OCI-LY1 (cell line): Measurements from ENCODE around the gene DOCK10.

Source experiments
- H2AFZ ChIP-seq: fragments of 200-600 bp; sonication (generic), shearing (Covaris generic); 2 replicates; pipeline ENCODE4 v1.6.0; 2014; ENCODE audit warnings: antibody characterized with exemption, mild to moderate bottlenecking, low read length
- H3F3A ChIP-seq: fragments of 200-600 bp; sonication (generic), shearing (Covaris generic); 2 replicates; pipeline ENCODE4 v1.6.0; 2014; ENCODE audit warnings: mild to moderate bottlenecking, antibody characterized with exemption, low read length, moderate library complexity; ENCODE audit not compliant: insufficient read depth
- H3K27ac ChIP-seq: fragments of 200-600 bp; sonication (generic); 2 replicates; pipeline ENCODE4 v1.5.1; 2014; ENCODE audit warnings: low read length, mixed run types, mild to moderate bottlenecking, low read depth; ENCODE audit not compliant: poor library complexity, severe bottlenecking
- H3K27me3 ChIP-seq: fragments of 200-600 bp; sonication (generic); 2 replicates; pipeline ENCODE4 v1.6.0; 2014; ENCODE audit warnings: antibody characterized with exemption, mild to moderate bottlenecking, low read length, moderate library complexity; ENCODE audit not compliant: insufficient read depth
- H3K36me3 ChIP-seq: fragments of 200-600 bp; sonication (generic); 2 replicates; pipeline ENCODE4 v1.6.1; 2014; ENCODE audit warnings: mild to moderate bottlenecking, antibody characterized with exemption, low read length, moderate library complexity, mixed read lengths; ENCODE audit not compliant: insufficient read depth
- H3K4me1 ChIP-seq: fragments of 200-600 bp; sonication (generic); 2 replicates; pipeline ENCODE4 v1.5.1; 2014; ENCODE audit warnings: mild to moderate bottlenecking, low read length, moderate library complexity; ENCODE audit not compliant: insufficient read depth, severe bottlenecking
- H3K4me2 ChIP-seq: fragments of 200-600 bp; sonication (generic), shearing (Covaris generic); 2 replicates; pipeline ENCODE4 v1.6.1; 2014; ENCODE audit warnings: low read length
- H3K4me3 ChIP-seq: fragments of 200-600 bp; sonication (generic); 2 replicates; pipeline ENCODE4 v1.5.1; 2014; ENCODE audit warnings: low read length, low read depth, mild to moderate bottlenecking, mixed read lengths; ENCODE audit not compliant: poor library complexity, severe bottlenecking
- H3K79me2 ChIP-seq: fragments of 200-600 bp; shearing (Covaris generic); 2 replicates; pipeline ENCODE4 v1.6.1; 2016; ENCODE audit warnings: mixed run types, low read length, mixed read lengths; ENCODE audit not compliant: insufficient read depth
- H3K9ac ChIP-seq: fragments of 200-600 bp; sonication (generic), shearing (Covaris generic); 2 replicates; pipeline ENCODE4 v1.6.1; 2014; ENCODE audit warnings: mild to moderate bottlenecking, low read length, mixed read lengths
- H3K9me2 ChIP-seq: fragments of 200-600 bp; sonication (generic), shearing (Covaris generic); 2 replicates; pipeline ENCODE4 v1.6.1; 2014; ENCODE audit warnings: low read depth, mild to moderate bottlenecking, low read length, mixed read lengths
- H3K9me3 ChIP-seq: fragments of 200-600 bp; shearing (Covaris generic); 2 replicates; pipeline ENCODE4 v1.6.1; 2014; ENCODE audit warnings: low read length, mixed read lengths
- H4K20me1 ChIP-seq: fragments of 200-600 bp; sonication (generic), shearing (Covaris generic); 2 replicates; pipeline ENCODE4 v1.6.0; 2016; ENCODE audit warnings: mild to moderate bottlenecking, low read length; ENCODE audit not compliant: insufficient read depth
- CTCF ChIP-seq: fragments of 200-600 bp; sonication (generic), shearing (Covaris generic); IDR thresholded peaks from 2 replicates; pipeline ENCODE4 v1.5.1; 2017; ENCODE audit warnings: mild to moderate bottlenecking, antibody characterized with exemption, low read length, moderate library complexity, mixed read lengths
- EZH2 ChIP-seq: fragments of 200-600 bp; sonication (generic), shearing (Covaris generic); IDR thresholded peaks from 2 replicates; pipeline ENCODE4 v1.8.0; 2017; ENCODE audit warnings: borderline replicate concordance, mixed run types, mild to moderate bottlenecking, antibody characterized with exemption, low read length, moderate library complexity, mixed read lengths

The DOCK10 gene

DNA sequence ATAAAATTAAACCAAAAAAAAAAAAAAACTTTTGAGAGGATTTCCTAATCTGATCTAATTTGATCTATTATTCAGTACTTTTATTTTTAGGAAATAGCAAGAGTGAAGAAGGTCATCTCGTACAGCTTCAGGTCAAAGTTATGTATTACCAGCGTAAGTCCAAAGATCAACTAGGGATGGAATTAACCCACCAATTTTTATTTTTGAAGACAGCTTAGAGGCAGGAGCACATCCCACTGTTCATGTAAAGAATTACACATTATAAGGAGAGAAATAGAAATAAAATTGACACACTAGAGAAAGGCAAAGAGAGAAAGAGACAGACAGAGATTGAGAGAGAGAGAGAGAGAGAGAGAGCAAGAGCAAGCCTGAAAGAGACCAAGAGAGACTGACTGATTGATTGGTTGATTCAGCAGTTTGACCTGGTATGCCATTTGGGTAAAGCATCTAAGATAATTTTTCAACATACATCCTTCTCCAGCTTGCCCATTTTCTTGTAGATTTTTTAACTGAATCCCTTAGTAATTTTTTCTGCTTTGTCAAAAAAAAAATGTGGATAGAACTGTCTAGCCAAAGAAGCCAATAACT is 25.1 kb downstream of the DOCK10 start:
- Histone ChIP-seq H3K36me3 (no peaks in the 10 kb centered on the region), H3K4me2 (no peak overlapping the region), H3K4me3 (no peak overlapping the region), H3F3A (no peaks in the 10 kb centered on the region), H3K27ac (no peak overlapping the region), H2AFZ (no peak overlapping the region), H3K79me2 (no peaks in the 10 kb centered on the region), H3K4me1 (no peaks in the 10 kb centered on the region), H3K27me3 (no peaks in the 10 kb centered on the region; the same call in 1 of the 2 replicates), H3K9ac (no peak overlapping the region), H3K9me2 (no peaks in the 10 kb centered on the region), H4K20me1 (no peaks in the 10 kb centered on the region), H3K9me3 (no peaks in the 10 kb centered on the region)
- TF ChIP-seq EZH2 (no peak), CTCF (no peak)

DNA sequence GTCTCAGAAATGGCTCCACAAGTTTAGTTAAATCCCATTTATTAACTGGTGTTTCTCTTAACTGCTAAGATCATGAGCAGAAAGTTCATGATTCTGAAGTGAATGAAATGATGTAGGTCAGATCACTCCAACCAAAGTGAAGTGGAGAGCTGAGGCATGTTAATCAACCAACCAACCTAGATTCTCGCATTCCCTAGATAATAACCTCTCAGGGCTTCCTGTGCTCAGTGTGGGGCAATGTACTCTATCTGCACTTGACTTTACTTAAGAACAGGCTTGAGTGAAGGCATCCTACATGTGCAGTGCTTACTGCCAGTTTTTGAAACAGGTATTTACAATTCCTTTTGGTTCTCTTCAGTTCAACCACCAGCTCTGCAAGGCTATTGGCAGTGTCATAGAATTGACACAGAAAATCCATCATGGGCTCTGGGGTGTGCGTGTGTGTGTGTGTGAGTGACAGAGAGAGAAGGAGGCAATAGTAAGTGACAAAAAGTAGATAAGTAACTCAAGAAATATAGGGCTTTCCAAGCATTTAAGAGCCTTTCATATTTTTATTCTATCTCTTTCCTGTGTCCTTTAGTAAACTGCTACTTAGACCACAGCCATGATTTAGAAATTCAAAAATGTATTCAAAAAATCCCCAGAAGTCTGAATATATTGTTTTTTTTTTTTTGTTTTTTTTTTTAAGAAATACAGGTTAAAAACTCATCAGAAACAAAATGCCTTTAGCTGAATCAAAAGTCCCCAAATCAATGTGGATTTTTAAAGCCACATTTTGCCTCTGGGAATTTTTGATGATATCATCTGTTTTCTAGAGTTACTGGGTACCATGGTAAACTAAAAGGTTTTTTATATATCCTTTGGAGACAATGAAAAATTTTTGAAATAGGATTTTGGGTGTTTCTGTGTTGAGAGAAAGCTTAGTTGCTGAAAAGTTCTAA is 28.6 kb downstream of the DOCK10 start:
- TF ChIP-seq CTCF (no peak), EZH2 (no peak)
- H3F3A ChIP-seq = no peaks in the 10 kb centered on the region
- no peak overlapping the region for H3K27ac ChIP-seq
- no peak overlapping the region for H3K9ac ChIP-seq
- H4K20me1 ChIP-seq = no peaks in the 10 kb centered on the region
- H3K4me1 ChIP-seq = peaks cover 2% of the 10 kb centered on the region
- no peaks in the 10 kb centered on the region for H3K36me3 ChIP-seq
- no peaks in the 10 kb centered on the region for H3K27me3 ChIP-seq
- no peak overlapping the region for H2AFZ ChIP-seq
- H3K9me2 ChIP-seq = no peaks in the 10 kb centered on the region
- no peak overlapping the region for H3K4me2 ChIP-seq
- no peaks in the 10 kb centered on the region for H3K9me3 ChIP-seq
- H3K79me2 ChIP-seq = no peaks in the 10 kb centered on the region
- H3K4me3 ChIP-seq = no peak overlapping the region

GRCh38 chr2:225011585-225011984 is 30.7 kb downstream of the DOCK10 start:
- no peak overlapping the region for H3K27ac ChIP-seq
- no peak overlapping the region for H2AFZ ChIP-seq
- peaks cover 10% of the 10 kb centered on the region for H3K4me1 ChIP-seq
- H3F3A ChIP-seq = no peaks in the 10 kb centered on the region
- no peak overlapping the region for H3K4me2 ChIP-seq
- H3K27me3 ChIP-seq = no peaks in the 10 kb centered on the region
- no peak overlapping the region for H3K4me3 ChIP-seq
- no peak overlapping the region for H3K9ac ChIP-seq
- H3K9me3 ChIP-seq = no peaks in the 10 kb centered on the region
- no peaks in the 10 kb centered on the region for H4K20me1 ChIP-seq
- no peaks in the 10 kb centered on the region for H3K36me3 ChIP-seq
- TF ChIP-seq CTCF (no peak), EZH2 (no peak)
- no peaks in the 10 kb centered on the region for H3K9me2 ChIP-seq
- no peaks in the 10 kb centered on the region for H3K79me2 ChIP-seq
